ENCODE data around the gene OR1A2.

- TF ChIP-seq ZNF224 (CRISPR knock-in tag; IDR thresholded peaks at IDR 0.05) (no peak), POLR2AphosphoS5 (IDR thresholded peaks at IDR 0.05; ENCODE audit: low read depth, low read length) (no peak), CTCF (CRISPR knock-in tag; IDR thresholded peaks at IDR 0.05) (no peak)
Observed at GRCh38 chr17:3167574-3167973, 29.7 kb upstream of the OR1A2 start.

Data from HepG2 (cell line).